IMR-90 (cell line): ENCODE data around the gene CALD1. TPM values are rescaled to one million over a fixed set of nuclear protein-coding genes. Genes with fewer than 3 reads are reported as not detected.

Source experiments
- ATAC-seq: fragments of 200-7000 bp; cut with Tn5 transposase; 2 replicates; pipeline ENCODE4 v1.9.1; 2020; ENCODE audit warnings: low read depth, mild to moderate bottlenecking, moderate library complexity
- BruUV-seq: library from RNA; stranded (reverse); fragments of 400-500 nt; replicated peaks from 2 replicates; lab custom pipeline; 2021; lab: Mats Ljungman, UMichigan
- CTCF ChIA-PET: fragments of 300-600 bp; formaldehyde crosslinking; extraction: SDS; loops from one replicate; lab custom pipeline; 2021; ENCODE audit warnings: antibody characterized with exemption; lab: Yijun Ruan, JAX
- POLR2A ChIA-PET: fragments of 300-600 bp; sonication (Branson Sonifier 250); formaldehyde crosslinking; loops from one replicate; lab custom pipeline; 2022; ENCODE audit warnings: antibody characterized with exemption; ENCODE audit not compliant: unreplicated experiment; lab: Charles Lee
- DNase-seq: peaks from one replicate; pipeline ENCODE4 v3.0.0; 2013
- H2AFZ ChIP-seq: replicated peaks from 2 replicates; pipeline ENCODE3; 2013; ENCODE audit warnings: low read length, mild to moderate bottlenecking; ENCODE audit not compliant: poor library complexity
- H2AK5ac ChIP-seq: 2 replicates; pipeline ENCODE4 v1.6.1; 2013; ENCODE audit warnings: low read depth, low read length, inconsistent platforms
- H2AK9ac ChIP-seq: replicated peaks from 2 replicates; pipeline ENCODE3; 2013; ENCODE audit warnings: mild to moderate bottlenecking, low read depth, low read length, moderate library complexity; ENCODE audit not compliant: poor library complexity
- H2BK120ac ChIP-seq: 2 replicates; pipeline ENCODE4 v1.6.1; 2013; ENCODE audit warnings: low read depth, low read length, inconsistent platforms
- H2BK15ac ChIP-seq: 3 replicates; pipeline ENCODE4 v1.6.1; 2013; ENCODE audit warnings: low read depth, low read length, inconsistent platforms
- H2BK20ac ChIP-seq: 2 replicates; pipeline ENCODE4 v1.6.1; 2013; ENCODE audit warnings: low read depth, mild to moderate bottlenecking, inconsistent platforms, low read length, moderate library complexity
- H2BK5ac ChIP-seq: 2 replicates; pipeline ENCODE4 v1.6.1; 2013; ENCODE audit warnings: mild to moderate bottlenecking, low read depth, low read length, inconsistent platforms; ENCODE audit not compliant: poor library complexity, severe bottlenecking
- H3K14ac ChIP-seq: replicated peaks from 2 replicates; pipeline ENCODE4 v1.6.1; 2013; ENCODE audit warnings: low read depth, low read length, inconsistent platforms
- H3K18ac ChIP-seq: 2 replicates; pipeline ENCODE4 v1.6.1; 2013; ENCODE audit warnings: low read depth, low read length, control low read depth
- H3K23ac ChIP-seq: 2 replicates; pipeline ENCODE4 v1.6.1; 2013; ENCODE audit warnings: low read depth, low read length, inconsistent platforms
- H3K27ac ChIP-seq: 2 replicates; pipeline ENCODE4 v1.5.1; 2013; ENCODE audit warnings: mild to moderate bottlenecking, control low read depth, low read length; ENCODE audit not compliant: insufficient read depth
- H3K27me3 ChIP-seq: 2 replicates; pipeline ENCODE4 v1.6.1; 2013; ENCODE audit warnings: low read length; ENCODE audit not compliant: control insufficient read depth, insufficient read depth
- H3K36me3 ChIP-seq: 2 replicates; pipeline ENCODE4 v1.6.1; 2013; ENCODE audit warnings: low read length, mixed read lengths; ENCODE audit not compliant: control insufficient read depth, insufficient read depth
- H3K4ac ChIP-seq: 2 replicates; pipeline ENCODE4 v1.6.1; 2013; ENCODE audit warnings: low read depth, low read length, inconsistent platforms
- H3K4me1 ChIP-seq: 2 replicates; pipeline ENCODE4 v1.6.1; 2013; ENCODE audit warnings: low read length, mixed read lengths; ENCODE audit not compliant: control insufficient read depth, insufficient read depth
- H3K4me2 ChIP-seq: 2 replicates; pipeline ENCODE4 v1.6.1; 2013; ENCODE audit warnings: low read depth, mild to moderate bottlenecking, control low read depth, low read length, moderate library complexity
- H3K4me3 ChIP-seq: 2 replicates; pipeline ENCODE4 v1.5.1; 2013; ENCODE audit warnings: low read depth, mild to moderate bottlenecking, control low read depth, low read length, moderate library complexity; ENCODE audit not compliant: insufficient read depth
- H3K56ac ChIP-seq: 2 replicates; pipeline ENCODE4 v1.6.1; 2013; ENCODE audit warnings: low read length, inconsistent platforms; ENCODE audit not compliant: insufficient read depth; ENCODE audit errors: extremely low read depth
- H3K79me1 ChIP-seq, 2 experiments: 2 replicates each; pipeline ENCODE4 v1.6.1; 2013; ENCODE audit warnings: low read length in 2 of 2, inconsistent platforms in 1 of 2, low read depth in 1 of 2
- H3K9ac ChIP-seq: 2 replicates; pipeline ENCODE4 v1.6.1; 2013; ENCODE audit warnings: low read depth, low read length, control low read depth
- H3K9me1 ChIP-seq: 2 replicates; pipeline ENCODE4 v1.6.1; 2013; ENCODE audit warnings: low read length, inconsistent platforms; ENCODE audit not compliant: insufficient read depth
- H3K9me3 ChIP-seq: 2 replicates; pipeline ENCODE4 v1.6.1; 2013; ENCODE audit warnings: low read length; ENCODE audit not compliant: control insufficient read depth, insufficient read depth
- H4K20me1 ChIP-seq: 2 replicates; pipeline ENCODE4 v1.6.1; 2013; ENCODE audit warnings: low read length, inconsistent platforms; ENCODE audit not compliant: insufficient read depth
- H4K5ac ChIP-seq: 2 replicates; pipeline ENCODE4 v1.6.1; 2013; ENCODE audit warnings: mild to moderate bottlenecking, low read depth, low read length, control low read depth
- H4K8ac ChIP-seq, 2 experiments: 2 replicates each; pipeline ENCODE4 v1.6.1; 2013; ENCODE audit warnings: low read depth in 2 of 2, low read length in 2 of 2, control low read depth in 1 of 2, inconsistent platforms in 1 of 2
- H4K91ac ChIP-seq: 2 replicates; pipeline ENCODE4 v1.6.1; 2013; ENCODE audit warnings: low read depth, low read length, inconsistent platforms; ENCODE audit not compliant: insufficient read depth
- BHLHE40 ChIP-seq: fragments of 150-350 bp; IDR thresholded peaks from 2 replicates; pipeline ENCODE4 v1.6.1; 2016; ENCODE audit warnings: mild to moderate bottlenecking, low read depth, low read length
- MAFK ChIP-seq: IDR thresholded peaks from 2 replicates; pipeline ENCODE4 v1.6.1; 2012; ENCODE audit warnings: low read depth, low read length, improper control_type of control experiment
- WGBS, 2 experiments: methylation state at CpG; one replicate each; pipeline versions ENCODE4 v1.1.5 to v1.1.7; 2013; ENCODE audit warnings: missing lambda C conversion rate in 2 of 2; ENCODE audit not compliant: insufficient read length in 1 of 2; ENCODE audit errors: extremely low coverage in 2 of 2; 5-methylcytosine and 5-hydroxymethylcytosine counted together
- dilution Hi-C: fragments of 300-500 bp; cut with HindIII; formaldehyde crosslinking; loops from one replicate; pipeline ENCODE4 v1.14.3; 2018; ENCODE audit warnings: low sequenced_read_pairs; ENCODE audit not compliant: unreplicated experiment
- in situ Hi-C: fragments of 300-500 bp; cut with MboI; formaldehyde crosslinking; loops from 3 replicates; pipeline ENCODE4 v1.14.3; 2019; ENCODE audit warnings: low sequenced_read_pairs, inconsistent platforms, mixed read lengths
- intact Hi-C: fragments of 100-400 bp; cut with micrococcal nuclease; formaldehyde crosslinking; loops from 2 replicates; pipeline ENCODE4 v1.10.0; 2022
- polyA plus RNA-seq, 3 experiments: library from polyadenylated mRNA; depleted of rRNA; stranded (reverse); fragments of >200 nt; gene quantifications; 2 replicates each; pipeline ENCODE4 v1.2.3, GENCODE V29; 2012; ENCODE audit warnings: low replicate concordance in 1 of 3
- total RNA-seq: library from RNA; depleted of rRNA; stranded (reverse); fragments of >200 nt; gene quantifications from 2 replicates; pipeline ENCODE4 v1.2.3, GENCODE V29; 2012
- TF ChIP-seq, protein P1 (sequence below): fragments of 150-350 bp; IDR thresholded peaks from 2 replicates; pipeline ENCODE4 v1.6.1; 2016; ENCODE audit warnings: low read depth, mild to moderate bottlenecking, low read length, moderate library complexity, borderline replicate concordance

Gene CALD1
- total and polyA plus RNA-seq, 2 of the 4 experiments (the other 2 are of a cell fraction), result 375 to 487 TPM

DNA sequence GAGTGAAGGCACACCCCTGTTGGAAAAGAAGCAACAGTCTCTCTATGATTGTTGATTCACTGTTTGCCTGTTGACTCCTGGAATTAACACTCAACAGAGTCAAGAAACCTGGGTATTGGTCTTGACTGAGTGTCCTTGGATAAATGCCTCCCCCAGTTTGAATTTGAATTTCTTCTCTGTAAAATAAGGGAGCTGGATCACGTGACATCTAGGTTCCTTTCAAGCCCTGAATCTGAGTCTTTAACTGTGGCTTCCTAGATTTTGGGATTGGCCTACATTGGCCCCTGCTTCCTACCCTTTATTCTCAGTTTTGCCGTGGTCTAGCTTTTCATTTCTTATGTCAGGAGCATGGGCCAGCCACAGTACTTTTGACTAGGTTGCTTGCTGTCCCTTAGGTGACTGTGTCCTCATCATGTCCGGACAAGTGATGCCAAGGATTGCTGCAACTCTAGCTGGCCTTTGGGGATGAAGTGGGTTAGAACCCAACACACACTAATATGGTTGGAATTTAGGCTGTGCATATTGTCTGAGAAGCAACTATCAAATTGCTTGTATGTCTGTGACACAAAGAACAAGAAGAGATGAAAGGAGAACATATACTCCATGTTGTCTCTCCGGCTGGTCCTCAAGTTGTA is 35.4 kb downstream of the CALD1 start:
- H3K4me3 ChIP-seq, result no peak overlapping the region
- POLR2A ChIA-PET, result no interaction called here
- peaks cover 37 to 76% of the 10 kb centered on the region in 2 experiments for H3K79me1 ChIP-seq
- no CpG with 5 or more reads among the region's 4 CpGs for WGBS, 2 experiments
- peak overlapping the region; percentile 63; the same call in 1 of the 2 replicates for H2AK5ac ChIP-seq
- no peak overlapping the region for H3K4me2 ChIP-seq
- no peak overlapping the region for H2AK9ac ChIP-seq
- H2BK120ac ChIP-seq, result no peak overlapping the region
- H3K9me3 ChIP-seq, result no peaks in the 10 kb centered on the region
- H2BK15ac ChIP-seq, result 0 out of 3 replicates have a peak overlapping the region, but pooled peaks have one; percentile 31
- H3K36me3 ChIP-seq, result peaks cover 25% of the 10 kb centered on the region
- peak overlapping the region; percentile 22; the same call in 1 of the 2 replicates for H3K14ac ChIP-seq
- BruUV-seq, result no TSS peak
- intact Hi-C loops (no loop called here), dilution Hi-C loops (no loop called here), in situ Hi-C loops (no loop called here)
- no peak for ATAC-seq
- H4K5ac ChIP-seq, result 0 out of 2 replicates have a peak overlapping the region, but pooled peaks have one; percentile 0
- H3K4me1 ChIP-seq, result peaks cover 32% of the 10 kb centered on the region
- H3K4ac ChIP-seq, result no peak overlapping the region
- H2BK20ac ChIP-seq, result no peak overlapping the region
- no peak overlapping the region for H3K56ac ChIP-seq
- H4K20me1 ChIP-seq, result peaks cover 88% of the 10 kb centered on the region
- TF ChIP-seq MAFK, result no peak
- TF ChIP-seq, protein P1, sequence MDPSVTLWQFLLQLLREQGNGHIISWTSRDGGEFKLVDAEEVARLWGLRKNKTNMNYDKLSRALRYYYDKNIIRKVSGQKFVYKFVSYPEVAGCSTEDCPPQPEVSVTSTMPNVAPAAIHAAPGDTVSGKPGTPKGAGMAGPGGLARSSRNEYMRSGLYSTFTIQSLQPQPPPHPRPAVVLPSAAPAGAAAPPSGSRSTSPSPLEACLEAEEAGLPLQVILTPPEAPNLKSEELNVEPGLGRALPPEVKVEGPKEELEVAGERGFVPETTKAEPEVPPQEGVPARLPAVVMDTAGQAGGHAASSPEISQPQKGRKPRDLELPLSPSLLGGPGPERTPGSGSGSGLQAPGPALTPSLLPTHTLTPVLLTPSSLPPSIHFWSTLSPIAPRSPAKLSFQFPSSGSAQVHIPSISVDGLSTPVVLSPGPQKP, result no peak
- TF ChIP-seq BHLHE40, result no peak
- H3K9me1 ChIP-seq, result peaks cover 41% of the 10 kb centered on the region
- no peak for DNase-seq
- CTCF ChIA-PET, result no interaction called here
- no peak overlapping the region for H4K91ac ChIP-seq
- H3K27me3 ChIP-seq, result no peaks in the 10 kb centered on the region
- no peak overlapping the region for H2AFZ ChIP-seq
- H3K23ac ChIP-seq, result peak overlapping the region; percentile 8; the same call in 1 of the 2 replicates
- peak overlapping the region; percentile 37; the same call in 1 of the 2 replicates for H3K27ac ChIP-seq
- H3K9ac ChIP-seq, result no peak overlapping the region
- peak overlapping the region; percentile 50 for H2BK5ac ChIP-seq
- H4K8ac ChIP-seq, result 0 out of 4 replicates have a peak overlapping the region, but pooled peaks of 1 of the 2 experiments have one; percentile 2
- H3K18ac ChIP-seq, result no peak overlapping the region; the same call in 1 of the 2 replicates
